Kasumi-1 (cell line): ENCODE data around the gene PTPN18.
"Not testable (repeated sequence)": the region's sequence is repeated elsewhere in the genome, so short reads cannot be mapped to it uniquely, and the experiment has no call there.

Source experiments
- DNase-seq, 2 experiments: peaks; one replicate each; lab custom pipeline; 2025; lab: John Stamatoyannopoulos, UW

PTPN18 gene

GRCh38 chr2:130382313-130382917, 26.6 kb downstream of the PTPN18 start:
- DNase-seq = no peak

- no peak for DNase-seq
These were observed 29.9 kb downstream of the PTPN18 start for GRCh38 chr2:130385709-130386108.

GRCh38 chr2:130387071-130387400, 31.2 kb downstream of the PTPN18 start:
- DNase-seq = no peak

GRCh38 chr2:130387804-130388203, 31.9 kb downstream of the PTPN18 start:
- no peak for DNase-seq

GRCh38 chr2:130388221-130388907, 32.5 kb downstream of the PTPN18 start:
- no peak for DNase-seq

GRCh38 chr2:130389358-130389757, 33.5 kb downstream of the PTPN18 start:
- no peak for DNase-seq

GRCh38 chr2:130389783-130390182, 33.9 kb downstream of the PTPN18 start:
- DNase-seq = no peak

GRCh38 chr2:130390460-130391057, 34.7 kb downstream of the PTPN18 start:
- DNase-seq = peak; percentile 46 to 47

GRCh38 chr2:130391058-130391871, 35.4 kb downstream of the PTPN18 start:
- peak; percentile 67 to 76 for DNase-seq

- peak; percentile 39 to 46 for DNase-seq
These were observed 36.2 kb downstream of the PTPN18 start for GRCh38 chr2:130391872-130392670.

- DNase-seq = no peak
These were observed 37.6 kb downstream of the PTPN18 start for GRCh38 chr2:130393318-130393910.

- DNase-seq = not testable (repeated sequence)
These were observed 50.4 kb downstream of the PTPN18 start for GRCh38 chr2:130406280-130406679.

GRCh38 chr2:130416693-130417092, 60.8 kb downstream of the PTPN18 start:
- DNase-seq = not testable (repeated sequence)

GRCh38 chr2:130418845-130419244, 63.0 kb downstream of the PTPN18 start:
- DNase-seq = not testable (repeated sequence)
